Measurements from ENCODE around the gene BIRC5.

Gene BIRC5

DNA sequence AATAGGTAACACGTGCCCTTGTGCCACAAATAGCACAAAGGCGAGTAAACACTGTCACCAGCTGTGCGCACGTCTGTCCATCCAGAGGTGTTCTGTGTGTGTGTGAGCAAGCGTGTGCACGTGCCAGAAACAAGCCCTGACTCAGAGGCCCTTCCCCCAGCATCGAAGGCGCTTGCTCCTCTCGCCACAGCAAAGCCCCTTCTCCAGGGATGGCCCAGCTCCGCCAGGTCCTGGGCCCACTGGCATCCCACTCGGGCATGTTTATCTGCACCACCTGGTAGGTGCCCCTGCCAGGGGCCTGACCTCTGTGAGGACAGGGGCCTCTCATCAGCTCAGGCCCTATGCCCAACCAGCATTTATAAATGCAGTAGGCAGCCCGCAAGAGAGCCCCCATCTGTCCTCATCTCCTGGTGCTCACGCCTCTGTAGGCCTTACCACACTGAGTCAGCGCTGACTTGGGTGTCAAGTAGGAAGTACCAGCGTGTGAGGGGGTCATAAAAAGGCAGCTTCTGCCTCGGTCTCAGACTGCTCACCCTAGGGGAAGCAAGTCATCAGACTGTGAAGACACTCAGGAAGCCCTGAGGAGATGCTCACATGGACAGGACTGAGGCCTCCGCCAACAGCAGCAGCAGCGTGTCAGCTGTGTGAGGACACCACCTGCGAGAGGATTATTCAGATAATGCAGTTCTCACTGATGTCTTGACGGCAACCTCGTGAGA, 28.1 kb downstream of the BIRC5 start:
- Histone ChIP-seq H3K36me3 (replicated peaks) (no peaks in the 10 kb centered on the region), H3K27me3 (replicated peaks) (no peaks in the 10 kb centered on the region), H3K27ac (no peak overlapping the region), H3K4me3 (ENCODE audit: low read depth, low read length) (no peak overlapping the region)
- TF ChIP-seq, protein P1, sequence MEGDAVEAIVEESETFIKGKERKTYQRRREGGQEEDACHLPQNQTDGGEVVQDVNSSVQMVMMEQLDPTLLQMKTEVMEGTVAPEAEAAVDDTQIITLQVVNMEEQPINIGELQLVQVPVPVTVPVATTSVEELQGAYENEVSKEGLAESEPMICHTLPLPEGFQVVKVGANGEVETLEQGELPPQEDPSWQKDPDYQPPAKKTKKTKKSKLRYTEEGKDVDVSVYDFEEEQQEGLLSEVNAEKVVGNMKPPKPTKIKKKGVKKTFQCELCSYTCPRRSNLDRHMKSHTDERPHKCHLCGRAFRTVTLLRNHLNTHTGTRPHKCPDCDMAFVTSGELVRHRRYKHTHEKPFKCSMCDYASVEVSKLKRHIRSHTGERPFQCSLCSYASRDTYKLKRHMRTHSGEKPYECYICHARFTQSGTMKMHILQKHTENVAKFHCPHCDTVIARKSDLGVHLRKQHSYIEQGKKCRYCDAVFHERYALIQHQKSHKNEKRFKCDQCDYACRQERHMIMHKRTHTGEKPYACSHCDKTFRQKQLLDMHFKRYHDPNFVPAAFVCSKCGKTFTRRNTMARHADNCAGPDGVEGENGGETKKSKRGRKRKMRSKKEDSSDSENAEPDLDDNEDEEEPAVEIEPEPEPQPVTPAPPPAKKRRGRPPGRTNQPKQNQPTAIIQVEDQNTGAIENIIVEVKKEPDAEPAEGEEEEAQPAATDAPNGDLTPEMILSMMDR (IDR thresholded peaks at IDR 0.05; ENCODE audit: low read depth, low read length, missing control alignments): no peak
- no peak for DNase-seq
- in situ Hi-C loops (cut with HindIII; ENCODE audit: low pct_ligation_motif_present, low sequenced_read_pairs): no loop called here

DNA sequence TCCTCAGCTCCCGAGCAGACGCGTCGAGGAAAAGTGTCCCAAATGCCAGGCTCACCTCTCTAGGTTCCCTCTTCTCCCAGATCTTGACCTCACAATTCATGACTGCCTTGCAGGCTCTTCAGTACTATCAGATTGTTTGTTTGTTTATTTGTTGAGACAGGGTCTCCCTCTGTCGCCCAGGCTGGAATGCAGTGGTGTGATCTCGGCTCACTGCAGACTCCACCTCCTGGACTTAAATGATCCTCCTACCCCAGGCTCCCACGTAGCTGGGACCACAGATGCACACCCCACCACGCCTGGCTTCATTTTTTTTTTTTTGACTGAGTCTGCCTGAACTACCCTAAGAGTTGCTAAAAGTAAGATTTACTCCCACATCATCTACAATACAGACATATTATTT, 33.3 kb downstream of the BIRC5 start:
- Histone ChIP-seq H3K27me3 (replicated peaks) (no peaks in the 10 kb centered on the region), H3K36me3 (replicated peaks) (no peaks in the 10 kb centered on the region), H3K27ac (no peak overlapping the region), H3K4me3 (ENCODE audit: low read depth, low read length) (no peak overlapping the region)
- DNase-seq: no peak
- in situ Hi-C loops (cut with HindIII; ENCODE audit: low pct_ligation_motif_present, low sequenced_read_pairs): no loop called here
- TF ChIP-seq, protein P1 (IDR thresholded peaks at IDR 0.05; ENCODE audit: low read depth, low read length, missing control alignments): no peak

DNA sequence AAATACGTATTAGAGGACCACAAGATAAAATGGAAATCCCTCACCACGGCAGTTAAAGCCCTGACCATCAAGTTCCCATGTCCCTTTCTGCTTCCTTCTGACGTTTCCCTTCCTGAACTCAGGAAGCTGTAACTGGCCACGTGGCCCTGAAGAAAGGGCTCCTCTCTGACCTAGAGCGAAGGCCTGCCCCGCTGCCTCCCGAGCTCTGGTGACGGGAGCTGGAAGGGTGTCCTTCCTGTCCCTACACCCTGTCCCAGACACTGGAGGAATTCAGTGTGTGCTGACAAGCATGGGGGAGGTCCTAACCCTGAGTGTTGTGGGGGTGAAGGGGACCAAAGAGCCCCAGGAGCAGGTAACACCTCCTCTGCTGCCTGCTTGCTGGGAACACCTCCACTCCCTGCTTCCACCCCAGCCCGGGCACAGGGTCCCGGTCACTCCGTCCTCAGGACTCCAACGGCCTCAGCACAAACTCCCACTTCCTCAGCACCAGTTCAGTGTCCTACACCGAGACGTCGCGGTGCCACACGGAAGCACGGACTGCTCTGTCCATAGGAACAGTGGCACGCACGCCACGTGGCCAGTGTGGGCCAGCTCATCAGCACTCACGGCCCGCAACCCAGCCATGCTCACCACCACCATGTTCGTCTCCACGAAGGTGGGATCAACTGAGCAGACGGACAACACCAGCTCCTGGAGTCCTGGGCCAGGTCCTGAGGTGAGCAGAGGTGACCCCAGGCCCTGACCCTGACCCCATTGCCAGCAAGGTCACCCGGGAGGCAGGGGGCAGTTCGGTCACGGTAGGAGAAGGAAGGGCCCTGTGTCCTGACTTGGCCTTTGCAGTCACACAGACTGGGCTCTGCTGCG, 34.2 kb downstream of the BIRC5 start:
- Histone ChIP-seq H3K4me3 (ENCODE audit: low read depth, low read length) (no peak overlapping the region), H3K27ac (no peak overlapping the region), H3K27me3 (replicated peaks) (no peaks in the 10 kb centered on the region), H3K36me3 (replicated peaks) (no peaks in the 10 kb centered on the region)
- DNase-seq: no peak
- in situ Hi-C loops (cut with HindIII; ENCODE audit: low pct_ligation_motif_present, low sequenced_read_pairs): no loop called here
- TF ChIP-seq, protein P1 (IDR thresholded peaks at IDR 0.05; ENCODE audit: low read depth, low read length, missing control alignments): no peak

DNA sequence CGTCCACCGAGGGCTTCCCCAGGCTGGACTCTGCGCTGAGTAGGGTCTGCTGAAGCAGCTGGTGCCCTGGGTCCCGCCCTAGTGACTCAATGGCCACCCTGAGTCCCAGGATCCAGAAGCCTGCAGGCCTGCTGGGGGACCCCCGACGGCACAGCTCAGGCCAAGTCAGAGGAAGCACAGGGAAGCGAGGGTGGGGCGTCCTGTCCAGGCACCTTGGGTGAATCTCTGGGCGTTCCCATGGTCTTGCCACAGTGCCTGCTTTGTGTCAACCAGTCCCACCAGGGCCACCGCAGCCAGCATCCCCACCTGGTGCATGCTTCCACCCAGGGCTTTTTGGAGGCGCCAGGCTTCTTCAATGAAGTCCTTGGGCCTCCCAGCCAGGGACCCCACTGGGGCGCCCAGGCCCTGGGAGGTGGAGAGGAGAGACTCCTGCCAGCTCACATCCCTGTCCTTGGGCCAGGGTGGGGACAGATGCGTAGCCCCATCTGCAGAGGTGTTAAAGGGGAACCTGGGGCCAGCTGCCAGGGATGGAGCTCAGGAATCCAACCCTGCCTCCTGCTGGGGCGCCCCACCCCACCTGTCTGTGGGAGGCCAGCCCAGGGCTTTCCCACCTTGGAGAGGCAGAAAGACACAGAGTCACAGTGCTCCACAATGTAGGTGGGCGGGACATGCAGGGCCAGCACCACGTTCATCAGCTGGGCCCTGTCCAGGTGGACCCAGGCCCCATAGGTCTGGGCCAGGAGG, 35.2 kb downstream of the BIRC5 start:
- DNase-seq: no peak
- Histone ChIP-seq H3K4me3 (ENCODE audit: low read depth, low read length) (no peak overlapping the region), H3K36me3 (replicated peaks) (no peaks in the 10 kb centered on the region), H3K27ac (no peak overlapping the region), H3K27me3 (replicated peaks) (no peaks in the 10 kb centered on the region)
- TF ChIP-seq, protein P1 (IDR thresholded peaks at IDR 0.05; ENCODE audit: low read depth, low read length, missing control alignments): no peak
- in situ Hi-C loops (cut with HindIII; ENCODE audit: low pct_ligation_motif_present, low sequenced_read_pairs): no loop called here

DNA sequence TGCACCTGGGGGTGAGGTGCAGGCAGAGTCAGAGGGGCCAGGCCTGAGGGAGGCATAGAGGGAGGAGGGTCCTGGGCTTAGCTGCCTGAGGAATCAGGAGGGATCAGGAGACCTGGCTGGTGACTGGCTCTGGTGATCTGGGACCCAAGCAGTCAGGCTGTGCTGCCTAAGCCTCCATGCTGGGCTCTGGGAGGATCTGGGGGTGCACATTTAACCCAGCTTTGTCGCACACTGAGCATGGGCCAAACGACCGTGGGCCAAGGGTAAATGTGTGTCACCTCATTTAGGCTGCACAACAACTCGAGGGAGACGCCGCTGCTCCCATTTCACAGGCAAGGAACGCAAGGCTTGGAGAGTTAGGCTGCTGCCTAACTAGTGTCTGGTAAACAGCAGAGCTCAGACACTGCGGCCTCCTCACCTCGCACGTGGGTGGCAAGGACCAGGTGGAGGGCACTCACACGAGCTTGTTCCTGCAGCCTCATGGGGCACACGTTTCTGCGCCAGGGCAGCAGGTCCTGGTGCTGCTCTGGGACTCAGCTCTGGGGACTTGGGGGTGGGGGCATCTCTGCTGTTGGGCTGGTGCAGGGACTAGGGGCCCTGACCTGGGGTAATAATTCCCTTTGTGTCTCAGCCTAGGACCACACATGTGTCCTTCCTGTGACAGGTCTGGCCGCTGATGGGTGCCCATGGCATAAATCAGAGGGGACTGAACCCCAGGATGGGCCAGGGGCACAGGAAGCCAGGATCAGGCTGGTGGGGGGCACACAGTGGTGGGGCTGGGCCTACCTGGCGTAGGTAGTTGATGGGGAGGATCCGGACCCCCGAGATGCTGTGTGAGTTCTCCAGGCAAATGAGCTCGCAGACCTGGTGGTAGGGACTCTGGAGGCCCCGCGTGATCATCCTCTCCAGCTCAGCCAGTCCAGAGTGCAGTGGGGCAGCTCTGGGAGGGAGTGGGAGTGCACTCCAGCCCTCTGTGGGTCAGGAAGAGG, 36.1 kb downstream of the BIRC5 start:
- DNase-seq: no peak
- H3K27me3 ChIP-seq (replicated peaks): no peaks in the 10 kb centered on the region
- TF ChIP-seq, protein P1 (IDR thresholded peaks at IDR 0.05; ENCODE audit: low read depth, low read length, missing control alignments): no peak
- in situ Hi-C loops (cut with HindIII; ENCODE audit: low pct_ligation_motif_present, low sequenced_read_pairs): no loop called here
- H3K36me3 ChIP-seq (replicated peaks): no peaks in the 10 kb centered on the region
- H3K4me3 ChIP-seq (ENCODE audit: low read depth, low read length): no peak overlapping the region
- no peak overlapping the region for H3K27ac ChIP-seq

Measured in brain microvascular endothelial cell (primary cell).